D721Med (cell line): ENCODE data around the gene MAGEB1.

Experiments
- DNase-seq: peaks from one replicate; pipeline ENCODE4 v3.0.0; 2011; ENCODE audit warnings: low spot score; ENCODE audit not compliant: insufficient read length
- FAIRE-seq: peaks from 2 replicates; lab custom pipeline; 2011; peaks lifted over from hg19 to GRCh38; lab: Jason Lieb, UNC
- CTCF ChIP-seq: IDR thresholded peaks from 2 replicates; pipeline ENCODE4 v1.5.1; 2012; ENCODE audit warnings: mild to moderate bottlenecking, control low read depth; ENCODE audit not compliant: insufficient read depth; ENCODE audit errors: missing control alignments

Gene MAGEB1

GRCh38 chrX:30261012-30261411, 14.1 kb downstream of the MAGEB1 start:
- no peak for TF ChIP-seq CTCF
- FAIRE-seq (no peak), DNase-seq (no peak)

GRCh38 chrX:30262763-30263162, 15.8 kb downstream of the MAGEB1 start:
- FAIRE-seq (no peak), DNase-seq (no peak)
- TF ChIP-seq CTCF, result no peak

GRCh38 chrX:30270639-30271038, 23.7 kb downstream of the MAGEB1 start:
- no peak for TF ChIP-seq CTCF

GRCh38 chrX:30275498-30275897, 28.6 kb downstream of the MAGEB1 start:
- DNase-seq (no peak), FAIRE-seq (no peak)
- no peak for TF ChIP-seq CTCF

More at GRCh38 chrX:30270639-30271038, 23.7 kb downstream of the MAGEB1 start:
- DNase-seq (no peak), FAIRE-seq (no peak)

- TF ChIP-seq CTCF, result no peak
- DNase-seq (no peak), FAIRE-seq (no peak)
These were observed 31.4 kb downstream of the MAGEB1 start for GRCh38 chrX:30278365-30278764.

- no peak for TF ChIP-seq CTCF
- FAIRE-seq (no peak), DNase-seq (no peak)
These were observed 33.5 kb downstream of the MAGEB1 start for GRCh38 chrX:30280428-30280827.

GRCh38 chrX:30282527-30282926, 35.6 kb downstream of the MAGEB1 start:
- DNase-seq (no peak), FAIRE-seq (no peak)
- no peak for TF ChIP-seq CTCF
